ENCODE results near the gene ETV1. TPM values are rescaled to one million over a fixed set of nuclear protein-coding genes. Genes with fewer than 3 reads are reported as not detected.

Gene ETV1
- total RNA-seq, 3 donors from 2014 or later = 3.2 to 10.1 (median 5.6) TPM

DNA sequence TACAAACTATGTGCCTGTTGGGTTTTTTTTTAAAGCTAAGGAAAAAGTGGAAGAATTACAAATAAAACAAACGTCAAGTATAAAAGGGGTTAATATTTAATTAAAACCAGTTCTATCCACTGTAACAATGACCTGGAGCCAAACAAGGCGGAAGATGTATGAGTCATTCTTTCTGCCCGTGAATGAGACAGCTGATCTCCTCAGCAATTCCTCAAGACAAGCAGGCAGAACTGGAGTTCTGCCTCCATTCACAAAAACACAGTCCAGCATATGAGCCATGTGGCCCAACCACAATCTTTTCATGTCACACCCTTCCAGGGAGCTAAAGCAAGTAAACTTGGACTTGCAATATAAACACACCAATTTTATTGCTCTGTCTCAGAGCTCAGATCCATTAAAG lies 8.4 kb downstream of the ETV1 start:
- intact Hi-C loops (cut with DNase I; ENCODE audit: low total_unique reads) = no loop called here
- peak overlapping the region in 1 of 2 donors; percentile 71 for H3K27ac ChIP-seq
- TF ChIP-seq POLR2A (IDR thresholded peaks at IDR 0.05) (no peak), CTCF (IDR thresholded peaks at IDR 0.05) (no peak), POLR2AphosphoS5 (IDR thresholded peaks at IDR 0.05) (peak in 2 of 3 donors; percentile 53 to 63)
- no peaks in the 10 kb centered on the region for H3K36me3 ChIP-seq
- H3K9me3 ChIP-seq = no peaks in the 10 kb centered on the region
- no peaks in the 10 kb centered on the region for H3K4me1 ChIP-seq
- no peaks in the 10 kb centered on the region for H3K27me3 ChIP-seq
- peak overlapping the region in 2 of 3 donors; percentile 20 to 32 for H3K4me3 ChIP-seq
- peak in 1 of 2 donors; percentile 71 for DNase-seq (ENCODE audit: low spot score in 2 of 2)

GRCh38 chr7:13980474-13980873 lies 9.0 kb downstream of the ETV1 start:
- TF ChIP-seq POLR2AphosphoS5 (IDR thresholded peaks at IDR 0.05) = no peak
- TF ChIP-seq POLR2A (IDR thresholded peaks at IDR 0.05) = no peak
- no peak for TF ChIP-seq CTCF (IDR thresholded peaks at IDR 0.05)
- no peaks in the 10 kb centered on the region for H3K4me1 ChIP-seq
- H3K27me3 ChIP-seq = no peaks in the 10 kb centered on the region
- H3K9me3 ChIP-seq = no peaks in the 10 kb centered on the region
- H3K27ac ChIP-seq = peak overlapping the region; percentile 67 to 71
- intact Hi-C loops (cut with DNase I; ENCODE audit: low total_unique reads) = no loop called here
- DNase-seq (ENCODE audit: low spot score in 2 of 2) = no peak
- H3K4me3 ChIP-seq = peak overlapping the region in 2 of 3 donors; percentile 20 to 32
- H3K36me3 ChIP-seq = no peaks in the 10 kb centered on the region

GRCh38 chr7:13979671-13980435 lies 9.6 kb downstream of the ETV1 start:
- peak overlapping the region; percentile 67 to 71 for H3K27ac ChIP-seq

GRCh38 chr7:13976594-13976993 lies 12.9 kb downstream of the ETV1 start:
- TF ChIP-seq POLR2A (IDR thresholded peaks at IDR 0.05) = no peak
- no peak for TF ChIP-seq CTCF (IDR thresholded peaks at IDR 0.05)
- no peak for TF ChIP-seq POLR2AphosphoS5 (IDR thresholded peaks at IDR 0.05)
- H3K36me3 ChIP-seq = no peaks in the 10 kb centered on the region
- no peak for DNase-seq (ENCODE audit: low spot score in 2 of 2)
- no peaks in the 10 kb centered on the region for H3K27me3 ChIP-seq
- H3K4me3 ChIP-seq = no peak overlapping the region
- H3K27ac ChIP-seq = no peak overlapping the region
- no peaks in the 10 kb centered on the region for H3K4me1 ChIP-seq
- no peaks in the 10 kb centered on the region for H3K9me3 ChIP-seq
- intact Hi-C loops (cut with DNase I; ENCODE audit: low total_unique reads) = no loop called here

More at GRCh38 chr7:13979671-13980435, 9.6 kb downstream of the ETV1 start:
- Histone ChIP-seq H3K4me3 (peak overlapping the region in 2 of 3 donors; percentile 20 to 32), H3K27me3 (no peaks in the 10 kb centered on the region), H3K9me3 (no peaks in the 10 kb centered on the region), H3K4me1 (no peaks in the 10 kb centered on the region), H3K36me3 (no peaks in the 10 kb centered on the region)
- intact Hi-C loops (cut with DNase I; ENCODE audit: low total_unique reads) = no loop called here
- DNase-seq (ENCODE audit: low spot score in 2 of 2) = no peak
- TF ChIP-seq POLR2AphosphoS5 (IDR thresholded peaks at IDR 0.05) = no peak
- TF ChIP-seq POLR2A (IDR thresholded peaks at IDR 0.05) = no peak
- no peak for TF ChIP-seq CTCF (IDR thresholded peaks at IDR 0.05)

GRCh38 chr7:13965077-13965476 lies 24.4 kb downstream of the ETV1 start:
- Histone ChIP-seq H3K36me3 (no peaks in the 10 kb centered on the region), H3K9me3 (no peaks in the 10 kb centered on the region)

More at GRCh38 chr7:13965077-13965476, 24.4 kb downstream of the ETV1 start:
- intact Hi-C loops (cut with DNase I; ENCODE audit: low total_unique reads) = no loop called here
- Histone ChIP-seq H3K27ac (no peak overlapping the region), H3K27me3 (no peaks in the 10 kb centered on the region), H3K4me1 (no peaks in the 10 kb centered on the region), H3K4me3 (no peak overlapping the region)
- TF ChIP-seq CTCF (IDR thresholded peaks at IDR 0.05) = no peak
- no peak for TF ChIP-seq POLR2A (IDR thresholded peaks at IDR 0.05)
- no peak for TF ChIP-seq POLR2AphosphoS5 (IDR thresholded peaks at IDR 0.05)
- DNase-seq (ENCODE audit: low spot score in 2 of 2) = no peak

Measured in breast epithelium (tissue), 4 donors.